Prostate gland (tissue), 2 donors: ENCODE data around the gene ST6GALNAC4. TPM values are rescaled to one million over a fixed set of nuclear protein-coding genes. Genes with fewer than 3 reads are reported as not detected.

Experiments
- DNase-seq: peaks from one replicate; pipeline ENCODE4 v3.0.0-alpha.2; 2019; ENCODE audit warnings: low spot score
- H3K27ac ChIP-seq, 2 donors: fragments of 200-600 bp; sonication (generic); 2 replicates each; pipeline ENCODE4 v1.5.1; 2017 to 2019
- H3K27me3 ChIP-seq: fragments of 200-600 bp; sonication (generic); replicated peaks from 2 replicates; pipeline ENCODE4 v1.5.1; 2019; ENCODE audit not compliant: insufficient read depth
- H3K36me3 ChIP-seq, 2 donors: fragments of 200-600 bp; sonication (generic); 1 replicate in 1 of 2; 2 replicates in 1 of 2; pipeline versions ENCODE4 v1.5.1 to v1.8.1; 2017 to 2019
- H3K4me1 ChIP-seq: fragments of 200-600 bp; sonication (generic); replicated peaks from 2 replicates; pipeline ENCODE4 v1.5.1; 2019
- H3K4me3 ChIP-seq, 2 donors: fragments of 200-600 bp; sonication (generic); 2 replicates each; pipeline ENCODE4 v1.5.1; 2017 to 2019
- H3K9me3 ChIP-seq: fragments of 200-600 bp; sonication (generic); 2 replicates; pipeline ENCODE4 v1.5.1; 2017
- CTCF ChIP-seq, 4 experiments: fragments of 200-600 bp in 2 of 4; fragments of 450-650 bp in 2 of 4; sonication (generic) in 2 of 4; IDR thresholded peaks; 1 replicate in 3 of 4; 2 replicates in 1 of 4; pipeline ENCODE4 v1.5.1; 2016 to 2019; ENCODE audit warnings: antibody characterized with exemption in 4 of 4, mild to moderate bottlenecking in 2 of 4, moderate library complexity in 2 of 4
- POLR2A ChIP-seq: fragments of 450-650 bp; IDR thresholded peaks from one replicate; pipeline ENCODE4 v1.6.1; 2016; ENCODE audit warnings: antibody characterized with exemption, mild to moderate bottlenecking
- POLR2AphosphoS5 ChIP-seq: sonication (generic); formaldehyde crosslinking; IDR thresholded peaks from one replicate; pipeline ENCODE4 v1.6.1; 2017; ENCODE audit warnings: antibody characterized with exemption
- WGBS: methylation state at CpG from one replicate; pipeline ENCODE4 v1.1.5; 2018; 5-methylcytosine and 5-hydroxymethylcytosine counted together
- intact Hi-C: fragments of 100-400 bp; cut with DNase I; formaldehyde crosslinking; loops from one replicate; pipeline ENCODE4 v1.14.2; 2022
- total RNA-seq, 2 donors: library from RNA; depleted of rRNA; stranded (reverse); fragments of >200 nt; gene quantifications; one replicate each; pipeline ENCODE4 v1.1.0, GENCODE V29; 2016

The ST6GALNAC4 gene
- total RNA-seq, 2 donors from 2014 or later: 21.8 to 47.0 TPM

GRCh38 chr9:127907867-127908659 is 8.8 kb downstream of the ST6GALNAC4 start:
- no peak for TF ChIP-seq POLR2A
- no peak for TF ChIP-seq CTCF (IDR thresholded peaks at IDR 0.05)
- no peak for TF ChIP-seq POLR2AphosphoS5
- intact Hi-C loops: no loop called here
- Histone ChIP-seq H3K27me3 (no peaks in the 10 kb centered on the region), H3K36me3 (no peaks in the 10 kb centered on the region), H3K4me1 (peaks cover 11% of the 10 kb centered on the region), H3K4me3 (no peak overlapping the region), H3K9me3 (no peaks in the 10 kb centered on the region), H3K27ac (no peak overlapping the region)
- WGBS: 86% methylated on average over 33 of the region's 35 CpGs
- DNase-seq: no peak

- H3K9me3 ChIP-seq: no peaks in the 10 kb centered on the region
- no peaks in the 10 kb centered on the region for H3K36me3 ChIP-seq
- H3K4me1 ChIP-seq: peaks cover 11% of the 10 kb centered on the region
- peak overlapping the region; percentile 75 to 77 for H3K27ac ChIP-seq
- DNase-seq: no peak
- intact Hi-C loops: no loop called here
- 52% methylated on average over 12 of the region's 12 CpGs for WGBS
- no peak for TF ChIP-seq CTCF (IDR thresholded peaks at IDR 0.05)
- TF ChIP-seq POLR2AphosphoS5: no peak
- TF ChIP-seq POLR2A: no peak
- H3K4me3 ChIP-seq: no peak overlapping the region
- H3K27me3 ChIP-seq: no peaks in the 10 kb centered on the region
Measured at GRCh38 chr9:127905788-127906191, 11.1 kb downstream of the ST6GALNAC4 start.

- intact Hi-C loops: no loop called here
- peak overlapping the region; percentile 75 to 77 for H3K27ac ChIP-seq
- no peak for DNase-seq
- TF ChIP-seq CTCF (IDR thresholded peaks at IDR 0.05) (no peak), POLR2A (no peak)
- peaks cover 11% of the 10 kb centered on the region for H3K4me1 ChIP-seq
- 61% methylated on average over 5 of the region's 5 CpGs for WGBS
- no peaks in the 10 kb centered on the region for H3K36me3 ChIP-seq
- H3K27me3 ChIP-seq: no peaks in the 10 kb centered on the region
- H3K4me3 ChIP-seq: no peak overlapping the region
- no peaks in the 10 kb centered on the region for H3K9me3 ChIP-seq
Measured at GRCh38 chr9:127905004-127905728, 11.7 kb downstream of the ST6GALNAC4 start.

GRCh38 chr9:127904561-127905003 is 12.3 kb downstream of the ST6GALNAC4 start:
- no peak overlapping the region for H3K4me3 ChIP-seq
- H3K9me3 ChIP-seq: no peaks in the 10 kb centered on the region
- peak; percentile 74 for DNase-seq
- no peaks in the 10 kb centered on the region for H3K36me3 ChIP-seq
- intact Hi-C loops: no loop called here
- H3K27me3 ChIP-seq: no peaks in the 10 kb centered on the region
- TF ChIP-seq POLR2AphosphoS5 (peak; percentile 45), CTCF (IDR thresholded peaks at IDR 0.05) (no peak), POLR2A (peak; percentile 10)
- H3K4me1 ChIP-seq: peaks cover 11% of the 10 kb centered on the region
- H3K27ac ChIP-seq: peak overlapping the region; percentile 75 to 77
- WGBS: 15% methylated on average over 12 of the region's 12 CpGs
